HG03575 (cell line): ENCODE measurements around the gene C1QTNF8.
"Not testable (repeated sequence)": the region's sequence is repeated elsewhere in the genome, so short reads cannot be mapped to it uniquely, and the experiment has no call there.

Source experiments
- ATAC-seq: cut with Tn5 transposase; IDR thresholded peaks from one replicate; pipeline ENCODE4 v1.9.1; 2021; ENCODE audit not compliant: unreplicated experiment, insufficient number of reproducible peaks, low FRiP score; ENCODE audit errors: extremely low read depth

Gene C1QTNF8

GRCh38 chr16:1098266-1098991 is 2.4 kb upstream of the C1QTNF8 start:
- ATAC-seq, result no peak

DNA sequence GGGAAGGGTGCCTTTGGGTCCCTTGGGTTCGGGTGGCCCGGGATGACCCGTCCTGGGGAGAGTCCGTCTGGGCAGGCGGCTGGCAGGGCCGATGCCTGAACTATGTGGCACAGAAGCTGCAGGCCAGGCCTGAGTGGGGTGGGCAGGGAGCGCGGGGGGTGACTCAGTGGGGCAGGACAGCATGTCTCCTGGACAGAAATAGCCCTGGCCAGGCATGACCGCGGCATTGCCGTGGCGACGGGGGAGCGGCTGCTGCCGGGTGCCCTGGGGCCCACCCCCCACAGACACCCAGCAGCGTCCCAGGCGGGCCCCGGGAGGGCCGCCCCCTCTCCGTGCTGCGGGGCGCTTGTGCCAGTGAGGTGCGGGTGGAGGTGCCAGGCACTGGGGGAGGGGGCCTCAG is 1.8 kb upstream of the C1QTNF8 start:
- ATAC-seq, result no peak

DNA sequence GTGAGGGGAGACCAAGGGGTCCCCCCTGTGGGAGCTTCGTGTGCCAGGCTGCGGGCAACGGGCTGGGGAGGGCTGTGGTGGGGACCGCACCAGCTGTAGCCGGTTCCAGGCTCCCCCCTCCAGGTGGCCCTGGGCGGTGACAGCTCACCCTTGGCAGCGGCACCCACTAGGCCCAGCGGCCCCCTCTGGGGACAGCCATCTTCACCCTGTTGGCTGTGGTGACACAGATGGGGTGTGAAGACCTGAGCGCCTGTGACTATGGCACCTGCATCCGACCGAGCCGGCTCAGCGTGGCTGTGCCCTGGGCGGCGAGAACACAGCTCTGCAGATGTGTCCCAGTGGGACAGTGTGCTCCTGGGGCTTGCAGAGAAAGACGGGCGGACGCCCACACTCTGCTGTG is 1.1 kb upstream of the C1QTNF8 start:
- ATAC-seq, result no peak

DNA sequence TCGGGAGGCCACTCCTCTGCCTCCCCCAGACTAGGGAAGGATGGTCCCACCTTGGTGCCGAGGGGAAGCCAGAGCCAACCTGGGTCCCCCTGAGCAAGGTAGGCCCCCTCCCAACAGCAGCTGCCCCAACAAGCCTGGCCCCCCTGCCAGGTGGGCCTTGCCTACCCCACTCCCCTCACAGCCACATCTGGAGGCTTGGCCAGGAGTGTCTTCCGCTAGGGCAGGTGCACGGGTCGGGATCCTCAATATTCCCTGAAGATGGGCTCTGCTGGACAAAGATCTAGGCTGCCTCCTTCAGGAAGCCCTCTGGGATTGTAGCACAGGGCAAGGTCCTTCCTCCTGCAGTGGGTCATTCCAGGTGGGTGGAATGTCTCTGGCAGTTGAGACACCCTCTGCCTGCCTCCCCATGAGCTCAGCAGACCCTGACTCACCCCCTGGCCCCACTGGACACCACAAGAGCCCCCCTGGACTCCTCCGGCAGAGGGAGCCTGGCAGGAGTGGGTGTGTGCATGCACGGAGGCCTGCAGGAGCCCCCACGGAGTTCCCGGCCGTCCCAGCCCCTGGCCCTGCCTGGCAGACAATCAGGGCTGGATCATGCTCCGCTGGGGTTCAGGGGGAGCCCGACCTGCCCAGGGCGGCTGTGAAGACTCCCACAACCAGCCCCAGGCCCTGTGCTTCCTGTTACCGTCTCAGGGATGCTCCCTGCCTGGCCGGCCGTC is 435 bp downstream of the C1QTNF8 start:
- no peak for ATAC-seq

DNA sequence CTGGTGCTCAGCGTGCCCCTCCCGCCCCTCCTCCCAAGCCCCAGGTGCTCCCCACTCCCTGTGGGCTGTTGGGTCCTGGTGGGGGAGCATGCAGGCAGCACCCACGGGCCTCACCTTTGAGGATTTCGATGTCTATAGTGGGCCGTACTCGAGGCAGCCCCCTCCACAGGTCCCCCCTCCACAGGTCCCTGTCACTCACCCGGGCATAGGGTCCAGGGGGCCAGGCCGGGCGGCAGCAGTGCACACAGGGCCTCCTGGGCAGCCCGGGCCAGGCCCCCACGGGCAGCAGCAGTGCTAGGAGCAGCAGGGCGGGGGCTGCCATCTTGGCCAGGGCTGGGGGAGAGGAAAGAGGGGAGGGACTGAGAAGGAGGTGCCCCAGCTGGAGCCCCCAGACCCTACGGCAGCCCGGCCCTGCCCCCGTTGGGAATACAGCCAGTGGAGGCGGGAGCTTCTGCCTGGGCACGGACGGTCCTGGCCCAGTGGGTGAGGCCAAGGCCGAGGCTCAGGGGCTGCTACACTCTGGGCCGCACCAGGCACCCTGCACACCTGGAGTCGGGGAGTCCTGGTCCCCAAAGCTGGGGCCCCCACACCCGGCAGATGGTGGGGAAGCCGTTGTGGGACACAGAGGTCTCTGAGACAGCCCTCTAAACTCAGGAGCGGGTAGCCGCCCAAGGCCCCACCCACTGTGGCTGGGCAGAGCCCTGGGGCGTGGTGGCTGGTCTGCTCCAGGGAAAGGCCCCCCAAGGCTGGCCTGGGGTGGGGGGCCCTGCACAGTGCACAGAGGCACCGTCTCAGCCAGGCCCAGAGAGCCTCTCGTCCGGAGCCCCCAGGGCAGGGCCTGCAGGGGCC is 1.2 kb downstream of the C1QTNF8 start:
- no peak for ATAC-seq

- ATAC-seq, result no peak
These were observed 1.9 kb downstream of the C1QTNF8 start for GRCh38 chr16:1094124-1094479.

- ATAC-seq, result no peak
These were observed 2.5 kb downstream of the C1QTNF8 start for GRCh38 chr16:1093284-1094123.

GRCh38 chr16:1092685-1093283 is 3.3 kb downstream of the C1QTNF8 start:
- ATAC-seq, result not testable (repeated sequence)

DNA sequence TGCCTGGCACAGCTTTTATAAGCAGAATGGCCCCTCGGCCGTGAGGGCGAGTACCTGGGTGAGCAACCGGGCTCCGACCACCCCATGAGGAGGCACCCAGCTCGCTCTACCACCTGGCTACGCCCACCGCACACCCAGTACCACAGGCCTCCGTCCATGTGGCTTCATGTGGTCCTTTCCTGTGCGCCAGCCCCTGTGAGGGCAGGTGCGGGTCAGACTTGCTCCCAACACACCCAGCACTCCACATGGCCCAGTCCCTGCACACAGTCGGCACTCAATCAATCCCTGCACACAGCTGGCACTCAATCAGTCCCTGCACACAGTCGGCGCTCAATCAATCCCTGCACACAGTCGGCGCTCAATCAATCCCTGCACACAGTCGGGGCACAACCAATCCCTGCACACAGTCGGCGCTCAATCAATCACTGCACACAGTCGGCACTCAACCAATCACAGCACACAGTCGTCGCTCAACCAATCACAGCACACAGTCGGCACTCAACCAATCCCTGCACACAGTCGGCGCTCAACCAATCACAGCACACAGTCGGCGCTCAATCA is 4.0 kb downstream of the C1QTNF8 start:
- ATAC-seq, result no peak

DNA sequence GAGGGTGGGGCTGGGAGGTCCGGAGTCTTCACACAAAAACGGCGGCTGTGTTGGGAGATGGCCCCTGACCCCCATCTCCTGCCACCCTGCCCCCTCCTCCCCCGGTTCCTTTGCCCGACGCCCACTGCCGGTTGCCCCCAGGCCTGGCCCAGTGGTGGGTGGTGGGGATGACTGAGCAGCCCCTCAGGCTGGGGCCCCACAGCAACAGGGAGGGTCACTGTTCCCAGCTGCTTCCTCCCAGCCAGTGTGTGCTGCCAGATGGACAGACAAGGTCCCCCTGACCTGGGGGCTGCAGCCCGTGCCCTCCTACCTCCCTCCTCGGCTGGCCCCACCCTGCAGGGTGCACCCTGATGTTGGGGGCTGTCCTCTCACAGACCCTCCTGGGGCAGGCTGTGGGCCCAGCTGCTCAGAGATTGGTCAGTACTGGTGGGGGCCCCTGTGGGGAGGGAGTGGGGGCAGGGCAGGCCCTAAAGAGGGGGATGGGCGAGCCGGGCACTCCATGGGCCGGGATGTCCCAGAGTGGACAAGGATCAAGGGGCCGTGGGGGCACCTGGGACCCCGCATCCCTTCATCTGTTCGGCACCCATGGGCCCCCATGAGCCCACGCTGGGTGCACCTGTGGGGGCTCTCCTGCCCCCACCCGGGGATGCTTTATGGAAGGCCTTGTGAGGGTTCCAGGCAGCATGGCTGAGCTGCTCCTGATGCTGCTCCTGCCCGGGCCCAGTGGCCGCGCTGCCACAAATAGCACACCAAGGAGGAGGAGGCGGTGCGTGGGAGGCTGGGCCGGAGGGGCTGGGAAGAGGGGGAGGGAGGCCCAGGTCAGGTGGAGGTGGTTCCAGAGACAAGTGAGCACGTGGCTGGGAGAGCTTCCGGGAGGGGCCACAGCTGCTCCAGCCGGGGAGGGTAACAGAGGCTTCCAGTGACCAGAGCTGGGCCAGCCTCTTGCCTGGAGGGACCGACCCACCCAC is 5.1 kb downstream of the C1QTNF8 start:
- ATAC-seq, result no peak

DNA sequence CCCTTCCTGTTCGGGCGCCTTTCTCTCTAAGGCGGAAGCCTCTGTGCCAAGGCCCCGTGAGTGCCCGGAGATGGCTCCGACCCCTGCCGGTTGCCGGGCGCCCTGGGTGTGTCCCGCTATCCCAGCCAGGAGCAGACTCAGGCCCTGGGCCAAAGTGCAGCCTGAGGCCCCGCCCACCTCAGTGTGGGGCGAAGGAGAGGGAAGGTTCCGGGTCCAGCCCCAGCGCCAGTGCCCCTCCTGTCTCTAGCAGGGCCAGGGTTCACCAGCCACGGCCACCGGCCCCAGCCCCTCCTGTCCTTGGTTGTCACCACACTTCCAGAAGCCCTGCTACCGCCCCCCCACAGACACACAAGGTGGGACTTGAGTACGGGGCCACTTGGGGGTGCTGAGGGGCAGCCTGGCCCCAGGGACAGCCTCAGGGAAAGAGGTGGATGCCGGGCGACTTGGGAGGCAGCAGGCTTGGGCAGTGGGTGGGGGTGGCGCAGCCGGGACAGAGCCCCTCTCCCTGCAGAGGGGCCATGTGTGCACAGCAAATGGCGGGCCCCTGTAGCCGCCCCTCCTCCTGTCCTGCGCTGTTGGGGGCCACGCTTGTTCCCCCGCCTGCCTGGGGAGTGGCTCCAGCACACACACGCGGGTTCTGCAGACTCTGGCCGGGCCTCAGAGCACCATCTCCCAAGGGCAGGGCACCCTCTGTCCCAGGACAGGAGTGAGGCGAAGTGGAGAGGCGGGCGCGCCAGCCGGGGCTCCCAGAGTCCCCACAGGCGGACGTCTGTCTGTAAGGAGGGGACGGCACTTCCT is 6.0 kb downstream of the C1QTNF8 start:
- no peak for ATAC-seq

- no peak for ATAC-seq
These were observed 6.6 kb downstream of the C1QTNF8 start for GRCh38 chr16:1089439-1089821.

- no peak for ATAC-seq
These were observed 7.5 kb downstream of the C1QTNF8 start for GRCh38 chr16:1088295-1089170.

DNA sequence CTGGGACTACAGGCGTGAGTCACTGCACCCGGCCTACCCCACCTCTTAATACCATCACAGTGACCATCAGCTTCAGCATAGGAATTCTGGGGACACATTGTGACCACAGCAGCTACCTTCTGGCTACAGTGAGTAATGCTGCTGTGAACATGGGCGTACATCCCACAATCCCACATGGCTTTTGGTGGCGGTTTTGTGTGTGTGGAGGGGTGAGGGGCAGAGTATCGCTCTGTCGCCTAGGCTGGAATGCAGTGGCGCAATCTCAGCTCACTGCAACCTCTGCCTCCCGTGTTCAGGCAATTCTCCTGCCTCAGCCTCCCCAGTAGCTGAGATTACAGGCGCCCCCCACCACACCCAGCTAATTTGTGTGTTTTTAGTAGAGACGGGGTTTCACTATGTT is 9.6 kb downstream of the C1QTNF8 start:
- ATAC-seq, result not testable (repeated sequence)

DNA sequence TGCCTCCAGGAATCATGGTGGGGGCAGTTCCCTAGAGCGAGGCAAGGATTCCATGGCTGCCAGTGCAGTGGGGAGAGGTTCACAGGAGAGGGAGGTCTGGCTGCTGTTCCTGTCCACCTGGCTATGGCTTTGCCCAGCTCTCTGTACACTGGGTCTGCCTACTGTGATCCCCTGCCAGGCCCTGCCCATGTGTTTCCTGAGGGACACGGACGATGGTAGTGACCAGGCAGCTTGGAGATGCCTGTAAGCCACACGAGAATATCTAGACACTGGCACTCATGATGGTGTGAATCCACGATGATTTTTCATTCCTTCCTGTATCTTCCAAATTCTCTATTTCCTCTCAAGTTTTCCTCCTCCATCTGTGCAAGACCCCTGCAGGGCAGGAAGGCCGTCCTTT is 11.1 kb downstream of the C1QTNF8 start:
- no peak for ATAC-seq
